HCT116 (cell line): Measurements from ENCODE around the gene ZFP36L2.

ENCODE experiments used
- CTCF ChIP-seq, 3 experiments: fragments of 200-600 bp in 1 of 3; sonication (generic) in 1 of 3; IDR thresholded peaks in 2 of 3; conservative IDR thresholded peaks in 1 of 3; 2 replicates each; pipeline ENCODE4 v1.5.1; 2012 to 2017; ENCODE audit warnings: low read depth in 2 of 3, low read length in 2 of 3, antibody characterized with exemption in 1 of 3, borderline replicate concordance in 1 of 3, control low read depth in 1 of 3, mild to moderate bottlenecking in 1 of 3, mixed read lengths in 1 of 3, mixed run types in 1 of 3, moderate library complexity in 1 of 3; ENCODE audit not compliant: insufficient read depth in 1 of 3
- EZH2 ChIP-seq: fragments of 200-600 bp; sonication (generic); IDR thresholded peaks from 2 replicates; pipeline ENCODE4 v1.6.1; 2017; ENCODE audit warnings: antibody characterized with exemption, mixed run types
- POLR2AphosphoS5 ChIP-seq: IDR thresholded peaks from 2 replicates; pipeline ENCODE4 v1.6.1; 2011; ENCODE audit warnings: mild to moderate bottlenecking, low read depth, low read length, moderate library complexity

GRCh38 chr2:43210467-43211303, 15.7 kb downstream of the ZFP36L2 start:
- TF ChIP-seq EZH2, result no peak
- TF ChIP-seq POLR2AphosphoS5, result no peak
- no peak for TF ChIP-seq CTCF (IDR thresholded peaks at IDR 0.05 in 2 of 3, conservative IDR thresholded peaks at IDR 0.05 in 1 of 3; ENCODE audit: borderline replicate concordance in 1 of 3, insufficient read depth in 1 of 3, low read depth in 2 of 3, low read length in 2 of 3)
